ENCODE results near the gene SLC12A9. TPM values are rescaled to one million over a fixed set of nuclear protein-coding genes. Genes with fewer than 3 reads are reported as not detected.

Gene SLC12A9
- total RNA-seq, 2 experiments from 2014 or later, result 28.3 to 29.5 TPM

GRCh38 chr7:100865938-100866728 is 13.6 kb downstream of the SLC12A9 start:
- Mint-ChIP-seq H3K36me3 (ENCODE audit: low read depth) (peaks cover 28% of the 10 kb centered on the region), H3K27me3 (ENCODE audit: low read depth) (no peaks in the 10 kb centered on the region), H3K4me3 (peak overlapping the region; percentile 89), H3K4me1 (ENCODE audit: low read depth) (peaks cover 21% of the 10 kb centered on the region), H3K27ac (peak overlapping the region; percentile 94), H3K9me3 (ENCODE audit: insufficient read depth) (no peaks in the 10 kb centered on the region)
- ATAC-seq (peak; percentile 29), DNase-seq (no peak)
- ChIA-PET CTCF (interaction anchor here (1.7 kb wide), 1 partner anchor 160 kb away, joined by 4 read pairs; the partner anchor contains the start of gene POP7), POLR2A (interaction anchor here (1.0 to 1.1 kb wide), 2 partner anchors 9 to 240 kb away, joined by 3 to 4 read pairs; partner anchors contain the start of gene SRRT)

- Mint-ChIP-seq H3K36me3 (ENCODE audit: low read depth) (peaks cover 34% of the 10 kb centered on the region), H3K27ac (peak overlapping the region; percentile 94), H3K4me3 (peak overlapping the region; percentile 89), H3K27me3 (ENCODE audit: low read depth) (no peaks in the 10 kb centered on the region), H3K9me3 (ENCODE audit: insufficient read depth) (no peaks in the 10 kb centered on the region), H3K4me1 (ENCODE audit: low read depth) (peaks cover 21% of the 10 kb centered on the region)
- DNase-seq, result no peak
- CTCF ChIA-PET, result no interaction called here
- ATAC-seq, result no peak
- POLR2A ChIA-PET, result interaction anchor here (1.0 to 1.1 kb wide), 2 partner anchors 8 to 240 kb away, joined by 3 to 4 read pairs; partner anchors contain the start of gene SRRT
Observed at GRCh38 chr7:100866729-100867039, 14.2 kb downstream of the SLC12A9 start.

GRCh38 chr7:100867040-100867775 is 14.7 kb downstream of the SLC12A9 start, which contains the start of gene TRIP6:
TRIP6 (plus strand) TSS chr7:100867387; CDS start chr7:100867498, 111 bp downstream.
- peaks cover 21% of the 10 kb centered on the region for H3K4me1 Mint-ChIP-seq (ENCODE audit: low read depth)
- peak; percentile 63 for DNase-seq
- H3K27ac Mint-ChIP-seq, result peak within 1 kb of the TSS; percentile 94
- peak; percentile 69 for ATAC-seq
- POLR2A ChIA-PET, result interaction anchor here (1.0 to 1.1 kb wide), 2 partner anchors 8 to 241 kb away, joined by 3 to 4 read pairs; partner anchors contain the start of gene SRRT
- no peaks in the 10 kb centered on the region for H3K9me3 Mint-ChIP-seq (ENCODE audit: insufficient read depth)
- H3K4me3 Mint-ChIP-seq, result peak within 1 kb of the TSS; percentile 89
- H3K36me3 Mint-ChIP-seq (ENCODE audit: low read depth), result peaks cover 34% of the 10 kb centered on the region
- CTCF ChIA-PET, result interaction anchor here (1.0 kb wide), 1 partner anchor 161 kb away, joined by 3 read pairs; the partner anchor contains the start of gene POP7
- no peaks in the 10 kb centered on the region for H3K27me3 Mint-ChIP-seq (ENCODE audit: low read depth)

- Mint-ChIP-seq H3K4me3 (peak overlapping the region; percentile 89), H3K36me3 (ENCODE audit: low read depth) (peaks cover 32% of the 10 kb centered on the region), H3K27ac (peak overlapping the region; percentile 88), H3K27me3 (ENCODE audit: low read depth) (no peaks in the 10 kb centered on the region), H3K9me3 (ENCODE audit: insufficient read depth) (no peaks in the 10 kb centered on the region), H3K4me1 (ENCODE audit: low read depth) (peaks cover 21% of the 10 kb centered on the region)
- ChIA-PET CTCF (interaction anchor here (1.0 kb wide), 1 partner anchor 162 kb away, joined by 3 read pairs; the partner anchor contains the start of gene POP7), POLR2A (no interaction called here)
- DNase-seq (no peak), ATAC-seq (peak; percentile 8)
Observed at GRCh38 chr7:100867776-100868485, 15.4 kb downstream of the SLC12A9 start.

- ATAC-seq (no peak), DNase-seq (no peak)
- Mint-ChIP-seq H3K4me3 (peak overlapping the region; percentile 99), H3K9me3 (ENCODE audit: insufficient read depth) (no peaks in the 10 kb centered on the region), H3K27ac (peak overlapping the region; percentile 99), H3K36me3 (ENCODE audit: low read depth) (peaks cover 62% of the 10 kb centered on the region), H3K4me1 (ENCODE audit: low read depth) (peaks cover 45% of the 10 kb centered on the region), H3K27me3 (ENCODE audit: low read depth) (no peaks in the 10 kb centered on the region)
- ChIA-PET CTCF (interaction anchor here (0.6 to 2.7 kb wide), 2 partner anchors 13 to 169 kb away, joined by 5 to 15 read pairs; no protein-coding TSS in a partner anchor), POLR2A (interaction anchor here (0.7 to 6.6 kb wide), 6 partner anchors 10 to 1315 kb away, joined by 3 to 115 read pairs (median 6); partner anchors contain the start of genes POP7, TRIM56 and UFSP1)
Observed at GRCh38 chr7:100873599-100874299, 21.2 kb downstream of the SLC12A9 start.

GRCh38 chr7:100874300-100874576 is 21.7 kb downstream of the SLC12A9 start:
- peak overlapping the region; percentile 99 for H3K4me3 Mint-ChIP-seq
- ChIA-PET POLR2A (interaction anchor here (0.9 to 6.6 kb wide), 5 partner anchors 11 to 1315 kb away, joined by 3 to 115 read pairs (median 6); partner anchors contain the start of genes POP7, TRIM56 and UFSP1), CTCF (interaction anchor here (2.7 kb wide), 1 partner anchor 13 kb away, joined by 15 read pairs; no protein-coding TSS in a partner anchor)
- no peaks in the 10 kb centered on the region for H3K27me3 Mint-ChIP-seq (ENCODE audit: low read depth)
- peak; percentile 1 for ATAC-seq
- peaks cover 50% of the 10 kb centered on the region for H3K4me1 Mint-ChIP-seq (ENCODE audit: low read depth)
- no peaks in the 10 kb centered on the region for H3K9me3 Mint-ChIP-seq (ENCODE audit: insufficient read depth)
- peak overlapping the region; percentile 99 for H3K27ac Mint-ChIP-seq
- H3K36me3 Mint-ChIP-seq (ENCODE audit: low read depth), result peaks cover 67% of the 10 kb centered on the region
- no peak for DNase-seq

- peaks cover 55% of the 10 kb centered on the region for H3K4me1 Mint-ChIP-seq (ENCODE audit: low read depth)
- ChIA-PET POLR2A (interaction anchor here (0.5 to 6.6 kb wide), 28 partner anchors 8 to 1433 kb away, joined by 3 to 115 read pairs (median 3); partner anchors contain the start of genes FBXO24, MEPCE, PLOD3 and POP7), CTCF (interaction anchor here (0.6 to 2.7 kb wide), 6 partner anchors 12 to 183 kb away, joined by 3 to 15 read pairs (median 4); partner anchors contain the start of genes SLC12A9 and UFSP1)
- H3K36me3 Mint-ChIP-seq (ENCODE audit: low read depth), result peaks cover 71% of the 10 kb centered on the region
- peak; percentile 99 for DNase-seq
- peak; percentile 93 for ATAC-seq
- H3K27ac Mint-ChIP-seq, result peak within 1 kb of the TSS; percentile 99
- H3K9me3 Mint-ChIP-seq (ENCODE audit: insufficient read depth), result no peaks in the 10 kb centered on the region
- no peaks in the 10 kb centered on the region for H3K27me3 Mint-ChIP-seq (ENCODE audit: low read depth)
- peak within 1 kb of the TSS; percentile 99 for H3K4me3 Mint-ChIP-seq
Observed at GRCh38 chr7:100874577-100875355, 22.3 kb downstream of the SLC12A9 start, which contains the start of gene SRRT. SRRT (plus strand) TSS chr7:100875103; CDS start chr7:100875591, 488 bp downstream.

- peaks cover 75% of the 10 kb centered on the region for H3K36me3 Mint-ChIP-seq (ENCODE audit: low read depth)
- H3K27me3 Mint-ChIP-seq (ENCODE audit: low read depth), result no peaks in the 10 kb centered on the region
- ChIA-PET POLR2A (interaction anchor here (0.5 to 6.6 kb wide), 24 partner anchors 8 to 446 kb away, joined by 3 to 115 read pairs (median 3); partner anchors contain the start of genes FBXO24, MEPCE, PLOD3 and POP7), CTCF (interaction anchor here (0.6 to 2.7 kb wide), 7 partner anchors 12 to 183 kb away, joined by 3 to 15 read pairs (median 4); partner anchors contain the start of genes POP7, SLC12A9 and UFSP1)
- peaks cover 59% of the 10 kb centered on the region for H3K4me1 Mint-ChIP-seq (ENCODE audit: low read depth)
- peak; percentile 38 for ATAC-seq
- peak; percentile 54 for DNase-seq
- H3K27ac Mint-ChIP-seq, result peak overlapping the region; percentile 99
- no peaks in the 10 kb centered on the region for H3K9me3 Mint-ChIP-seq (ENCODE audit: insufficient read depth)
- H3K4me3 Mint-ChIP-seq, result peak overlapping the region; percentile 99
Observed at GRCh38 chr7:100875356-100875751, 22.8 kb downstream of the SLC12A9 start.

- ChIA-PET CTCF (interaction anchor here (1.6 kb wide), 1 partner anchor 12 kb away, joined by 6 read pairs; the partner anchor contains the start of gene UFSP1), POLR2A (interaction anchor here (6.6 kb wide), 1 partner anchor 10 kb away, joined by 115 read pairs; the partner anchor contains the start of gene UFSP1)
- peaks cover 70% of the 10 kb centered on the region for H3K4me1 Mint-ChIP-seq (ENCODE audit: low read depth)
- no peaks in the 10 kb centered on the region for H3K9me3 Mint-ChIP-seq (ENCODE audit: insufficient read depth)
- DNase-seq (no peak), ATAC-seq (no peak)
- peaks cover 76% of the 10 kb centered on the region for H3K36me3 Mint-ChIP-seq (ENCODE audit: low read depth)
- H3K27ac Mint-ChIP-seq, result no peak overlapping the region
- no peaks in the 10 kb centered on the region for H3K27me3 Mint-ChIP-seq (ENCODE audit: low read depth)
- peak overlapping the region; percentile 28 for H3K4me3 Mint-ChIP-seq
Observed at GRCh38 chr7:100878013-100878412, 25.5 kb downstream of the SLC12A9 start.

Data from activated CD8-positive, alpha-beta T cell treated with anti-CD3 and anti-CD28 coated beads, Interleukin-2, amount 10 ng/mL, durations not matched to agents 7 days and 5 days (primary cell).